Activated CD8-positive, alpha-beta memory T cell treated with anti-CD3 and anti-CD28 coated beads for 4 hours (primary cell): Measurements from ENCODE around the gene DDX19B.
"Not testable (repeated sequence)": the region's sequence is repeated elsewhere in the genome, so short reads cannot be mapped to it uniquely, and the experiment has no call there.

Experiments used
- DNase-seq, 2 donors: peaks; one replicate each; pipeline ENCODE4 v3.0.0-alpha.2; 2020; ENCODE audit warnings: low read depth in 2 of 2

Gene DDX19B

GRCh38 chr16:70298988-70299938, at the start of gene DDX19B:
DDX19B (plus strand) TSS chr16:70299186; CDS start chr16:70299298, 112 bp downstream.
- peak in 1 of 2 donors; percentile 12 for DNase-seq

GRCh38 chr16:70249697-70250096, 49.3 kb upstream of the DDX19B start:
- DNase-seq = not testable (repeated sequence)

DNA sequence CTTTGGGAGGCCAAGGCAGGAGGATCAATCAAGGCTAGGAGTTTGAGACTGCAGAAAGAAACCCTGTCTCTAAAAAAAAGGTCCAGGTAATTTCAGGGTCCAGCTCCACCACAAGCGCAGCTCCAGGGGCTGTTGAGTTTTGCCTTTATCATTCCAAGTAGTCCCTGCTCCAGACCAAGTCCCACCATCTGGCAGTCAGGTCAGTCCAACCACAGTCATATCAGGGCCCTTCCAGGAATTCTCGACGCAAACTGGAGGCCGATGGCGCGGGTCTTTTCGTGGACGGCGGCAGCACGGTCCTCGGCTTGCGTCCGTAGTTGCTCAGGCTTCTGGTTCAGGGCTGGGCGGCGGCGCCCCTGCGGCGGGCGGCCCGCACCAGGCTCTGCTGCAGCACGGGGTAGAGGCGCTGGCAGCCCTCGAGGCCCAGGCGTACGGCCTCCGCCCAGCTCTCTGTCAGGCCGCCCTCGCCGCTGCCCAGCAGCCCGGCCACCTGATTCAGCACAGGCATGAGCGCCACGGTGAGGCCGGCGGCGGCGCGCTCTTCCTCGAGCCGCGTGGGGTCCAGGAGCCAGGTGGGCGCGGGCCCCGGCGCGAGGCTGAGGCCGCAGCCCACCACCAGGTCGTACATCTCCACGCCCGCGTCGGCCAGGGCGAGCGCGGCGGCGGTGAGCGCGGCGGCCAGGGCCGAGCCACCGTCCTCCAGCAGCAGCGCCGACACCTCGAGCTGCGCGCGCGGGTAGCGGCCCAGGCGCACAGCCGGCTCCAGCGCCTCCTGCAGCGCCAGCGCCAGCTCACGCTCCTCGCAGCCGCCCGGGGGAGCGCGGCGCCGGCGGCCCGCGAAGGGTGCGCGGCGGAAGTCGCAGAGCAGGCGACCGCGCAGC, 48.0 kb upstream of the DDX19B start:
- DNase-seq = no peak

- DNase-seq = peak; percentile 81 to 83
Observed at GRCh38 chr16:70251629-70252354, 47.2 kb upstream of the DDX19B start, which contains the start of gene EXOSC6. EXOSC6 (minus strand) TSS chr16:70251940; CDS start chr16:70251900, 40 bp downstream.

DNA sequence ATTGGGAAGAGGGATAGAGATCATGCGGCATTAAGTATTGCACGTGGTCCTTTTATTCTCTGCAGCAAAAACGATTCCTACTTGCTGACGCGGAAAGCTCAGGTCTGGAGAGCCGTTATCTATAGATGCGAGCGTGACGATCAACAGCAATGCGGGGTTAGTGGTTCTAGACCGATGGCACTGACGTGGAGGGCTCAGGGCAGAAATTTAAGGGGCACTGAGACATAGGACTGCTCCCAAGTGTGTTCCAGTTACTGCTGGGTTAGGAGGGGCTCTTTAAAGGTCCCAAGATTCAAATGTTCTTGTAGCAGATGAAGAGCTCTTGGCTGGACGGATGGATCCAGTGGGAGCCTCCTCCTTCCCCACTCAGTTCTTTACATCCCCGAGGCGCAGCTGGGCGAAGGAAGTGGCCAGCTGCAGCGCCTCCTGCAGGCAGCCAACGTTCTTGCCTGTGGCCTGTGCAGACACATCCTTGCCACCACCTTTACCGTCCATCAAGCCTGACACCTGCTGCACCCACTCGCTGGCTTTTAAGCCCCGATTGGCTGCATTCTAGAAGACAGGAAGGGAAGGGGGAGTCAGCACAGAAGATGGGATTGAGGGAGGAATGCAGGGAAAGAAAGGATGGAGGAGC, 46.5 kb upstream of the DDX19B start:
- no peak for DNase-seq

- DNase-seq = no peak
Observed at GRCh38 chr16:70253291-70254106, 45.5 kb upstream of the DDX19B start.

DNA sequence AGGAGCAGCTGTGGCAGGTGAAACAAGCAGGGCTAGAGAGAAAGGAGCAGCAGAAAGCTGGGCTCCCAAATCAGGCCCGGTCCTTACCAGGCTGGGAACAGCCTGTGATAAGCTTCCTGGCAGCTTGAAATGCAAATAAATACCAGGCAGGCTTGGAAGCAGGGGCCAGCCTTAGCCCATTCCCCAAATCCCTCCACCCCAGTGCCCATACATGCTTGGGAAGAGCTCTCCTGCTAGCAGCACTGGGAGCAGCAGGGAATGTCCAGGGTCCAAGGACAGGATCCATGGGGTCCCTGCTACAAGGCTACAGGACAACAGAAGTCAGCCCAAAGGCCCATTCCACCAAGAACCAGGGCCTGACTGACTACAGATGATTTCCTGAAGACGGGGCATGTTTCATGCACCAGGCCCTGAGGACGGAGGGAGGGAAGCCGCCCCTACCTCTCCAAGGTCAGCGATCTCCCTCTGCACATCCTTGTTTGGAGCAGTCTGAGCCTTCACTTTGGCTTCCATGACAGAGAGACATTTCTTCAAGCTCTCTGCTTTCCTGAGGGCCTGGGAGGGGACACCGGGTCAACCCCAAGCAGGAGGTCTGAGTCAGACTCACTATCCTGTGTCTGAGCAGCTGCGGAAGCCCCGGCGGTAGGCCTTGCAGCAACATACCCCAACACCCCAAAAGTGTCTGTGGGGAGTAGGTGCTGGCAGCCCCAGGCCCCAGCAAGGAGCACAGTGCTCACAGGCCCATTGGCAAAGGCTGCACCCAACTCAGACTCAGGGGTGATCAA, 44.6 kb upstream of the DDX19B start:
- no peak for DNase-seq

- DNase-seq = no peak
Observed at GRCh38 chr16:70254965-70255286, 44.1 kb upstream of the DDX19B start.

DNA sequence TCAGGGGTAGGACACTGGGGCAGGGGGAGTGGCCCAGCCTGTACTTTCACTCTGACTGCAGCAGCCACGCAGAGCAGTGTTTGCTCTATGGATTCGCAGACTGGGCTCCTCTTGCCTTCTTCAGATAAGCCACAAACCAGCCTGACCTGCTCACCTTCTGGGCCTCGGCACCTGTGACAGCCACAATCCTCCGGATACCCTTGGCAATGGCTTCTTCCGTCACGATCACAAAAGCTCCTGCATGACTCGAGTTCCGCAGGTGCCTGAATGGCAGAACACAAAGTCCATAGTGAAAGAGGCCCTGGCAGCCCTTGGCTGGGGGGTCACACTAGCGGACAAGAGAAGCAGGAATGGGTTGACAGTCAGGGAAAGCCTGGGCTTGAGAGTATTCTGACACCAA, 43.4 kb upstream of the DDX19B start:
- no peak for DNase-seq

GRCh38 chr16:70257391-70257790, 41.6 kb upstream of the DDX19B start:
- no peak for DNase-seq

GRCh38 chr16:70258065-70258464, 40.9 kb upstream of the DDX19B start:
- no peak for DNase-seq

- no peak for DNase-seq
Observed at GRCh38 chr16:70258946-70259345, 40.0 kb upstream of the DDX19B start.

GRCh38 chr16:70259903-70260302, 39.1 kb upstream of the DDX19B start:
- DNase-seq = not testable (repeated sequence)

- no peak for DNase-seq
Observed at GRCh38 chr16:70267516-70267915, 31.5 kb upstream of the DDX19B start.

DNA sequence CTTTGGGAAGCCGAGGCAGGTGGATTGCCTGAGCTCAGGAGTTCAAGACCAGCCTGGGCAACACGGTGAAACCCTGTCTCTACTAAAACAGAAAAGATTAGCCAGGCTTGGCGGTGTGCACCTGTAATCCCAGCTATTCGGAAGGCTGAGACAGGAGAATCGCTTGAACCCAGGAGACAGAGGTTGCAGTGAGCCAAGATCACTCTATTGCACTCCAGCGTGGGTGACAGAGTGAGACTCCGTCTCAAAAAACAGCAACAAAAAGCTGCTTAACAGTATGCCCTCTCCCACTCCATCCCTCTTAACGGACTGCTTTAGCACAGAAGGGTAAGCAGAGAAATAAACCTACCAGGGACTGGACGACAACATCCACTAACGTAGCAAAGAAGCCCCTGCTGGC, 31.1 kb upstream of the DDX19B start:
- DNase-seq = not testable (repeated sequence)

- DNase-seq = no peak
Observed at GRCh38 chr16:70269471-70269870, 29.5 kb upstream of the DDX19B start.

GRCh38 chr16:70270176-70270575, 28.8 kb upstream of the DDX19B start:
- no peak for DNase-seq

GRCh38 chr16:70271696-70272095, 27.3 kb upstream of the DDX19B start:
- no peak for DNase-seq

GRCh38 chr16:70276392-70276791, 22.6 kb upstream of the DDX19B start:
- DNase-seq = no peak
